ENCODE measurements around the gene CNMD. TPM values are rescaled to one million over a fixed set of nuclear protein-coding genes. Genes with fewer than 3 reads are reported as not detected.

The CNMD gene
- total RNA-seq, 1 donor from 2014 or later, result not detected

DNA sequence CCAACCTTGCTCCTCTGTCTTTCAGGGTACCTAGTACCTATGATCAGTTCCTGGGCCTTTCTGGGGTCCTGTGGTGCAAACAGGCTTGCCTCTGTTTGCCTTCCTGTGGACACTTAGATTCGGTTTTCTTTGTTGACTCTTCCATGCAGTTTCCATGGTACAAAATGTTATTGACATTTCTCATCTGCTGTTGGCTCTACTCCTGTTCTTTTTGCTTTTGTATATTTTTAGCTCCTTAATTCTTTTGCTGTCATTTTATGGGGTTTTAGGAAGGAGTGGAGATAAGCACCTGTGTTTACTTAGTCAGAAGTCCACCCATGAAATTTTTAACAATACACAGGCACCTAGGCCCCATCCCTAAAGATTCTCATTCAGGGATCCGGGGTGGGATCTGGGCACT is 20.5 kb upstream of the CNMD start:
- TF ChIP-seq, protein P1, sequence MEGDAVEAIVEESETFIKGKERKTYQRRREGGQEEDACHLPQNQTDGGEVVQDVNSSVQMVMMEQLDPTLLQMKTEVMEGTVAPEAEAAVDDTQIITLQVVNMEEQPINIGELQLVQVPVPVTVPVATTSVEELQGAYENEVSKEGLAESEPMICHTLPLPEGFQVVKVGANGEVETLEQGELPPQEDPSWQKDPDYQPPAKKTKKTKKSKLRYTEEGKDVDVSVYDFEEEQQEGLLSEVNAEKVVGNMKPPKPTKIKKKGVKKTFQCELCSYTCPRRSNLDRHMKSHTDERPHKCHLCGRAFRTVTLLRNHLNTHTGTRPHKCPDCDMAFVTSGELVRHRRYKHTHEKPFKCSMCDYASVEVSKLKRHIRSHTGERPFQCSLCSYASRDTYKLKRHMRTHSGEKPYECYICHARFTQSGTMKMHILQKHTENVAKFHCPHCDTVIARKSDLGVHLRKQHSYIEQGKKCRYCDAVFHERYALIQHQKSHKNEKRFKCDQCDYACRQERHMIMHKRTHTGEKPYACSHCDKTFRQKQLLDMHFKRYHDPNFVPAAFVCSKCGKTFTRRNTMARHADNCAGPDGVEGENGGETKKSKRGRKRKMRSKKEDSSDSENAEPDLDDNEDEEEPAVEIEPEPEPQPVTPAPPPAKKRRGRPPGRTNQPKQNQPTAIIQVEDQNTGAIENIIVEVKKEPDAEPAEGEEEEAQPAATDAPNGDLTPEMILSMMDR (IDR thresholded peaks at IDR 0.05; ENCODE audit: insufficient read depth, low read length, severe bottlenecking), result no peak
- no peak overlapping the region for H3K4me3 ChIP-seq (ENCODE audit: low read depth, low read length)
- H3K27me3 ChIP-seq (ENCODE audit: control insufficient read depth, insufficient read depth, low read length), result no peaks in the 10 kb centered on the region
- DNase-seq (ENCODE audit: low read depth) (no peak), FAIRE-seq (no peak)
- H3K36me3 ChIP-seq (ENCODE audit: control insufficient read depth, insufficient read depth, low read length), result no peaks in the 10 kb centered on the region

GRCh38 chr13:52758114-52758513 is 18.5 kb upstream of the CNMD start:
- FAIRE-seq, result no peak

DNA sequence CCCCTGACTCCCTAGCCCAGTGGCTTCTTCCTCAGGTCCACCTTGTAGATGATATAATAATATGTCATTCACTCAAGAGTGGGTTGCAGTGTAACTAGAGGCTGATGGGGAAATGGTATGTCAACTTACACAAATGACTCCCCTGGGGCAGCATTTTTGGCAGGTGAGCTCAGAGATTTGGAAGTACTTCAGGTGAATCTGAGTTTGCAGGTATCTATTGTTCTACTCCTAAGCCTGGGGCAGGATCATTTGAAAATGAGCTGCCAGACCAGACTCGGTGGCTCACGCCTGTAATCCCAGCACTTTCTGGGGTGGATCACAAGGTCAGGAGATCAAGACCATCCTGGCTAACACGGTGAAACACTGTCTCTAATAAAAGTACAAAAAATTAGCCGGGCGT is 11.6 kb upstream of the CNMD start:
- FAIRE-seq (no peak), DNase-seq (ENCODE audit: low read depth) (peak; percentile 27)
- Histone ChIP-seq H3K27me3 (ENCODE audit: control insufficient read depth, insufficient read depth, low read length) (no peaks in the 10 kb centered on the region), H3K4me3 (ENCODE audit: low read depth, low read length) (no peak overlapping the region), H3K36me3 (ENCODE audit: control insufficient read depth, insufficient read depth, low read length) (no peaks in the 10 kb centered on the region)
- TF ChIP-seq, protein P1 (IDR thresholded peaks at IDR 0.05; ENCODE audit: insufficient read depth, low read length, severe bottlenecking), result no peak

More at GRCh38 chr13:52758114-52758513, 18.5 kb upstream of the CNMD start:
- TF ChIP-seq, protein P1 (IDR thresholded peaks at IDR 0.05; ENCODE audit: insufficient read depth, low read length, severe bottlenecking), result no peak
- Histone ChIP-seq H3K36me3 (ENCODE audit: control insufficient read depth, insufficient read depth, low read length) (no peaks in the 10 kb centered on the region), H3K4me3 (ENCODE audit: low read depth, low read length) (no peak overlapping the region), H3K27me3 (ENCODE audit: control insufficient read depth, insufficient read depth, low read length) (no peaks in the 10 kb centered on the region)
- no peak for DNase-seq (ENCODE audit: low read depth)

DNA sequence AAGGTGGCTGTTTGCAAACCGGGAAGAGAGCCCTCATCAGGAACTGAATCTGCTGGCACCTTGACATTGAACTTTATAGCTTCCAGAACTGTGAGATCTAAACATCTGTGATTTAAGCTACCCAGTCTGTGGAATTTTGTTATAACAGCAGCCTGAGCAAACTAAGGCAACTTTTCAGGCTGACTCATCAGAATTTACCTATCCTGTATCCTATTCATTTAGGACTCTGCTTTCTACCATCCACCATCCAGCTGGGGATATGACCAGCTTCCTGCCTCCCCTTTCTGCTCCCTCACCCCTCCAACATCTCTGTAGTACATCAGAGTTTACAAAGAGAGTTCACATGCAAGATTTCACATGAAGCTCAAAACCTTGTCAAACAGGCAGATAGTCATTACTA is 11.1 kb upstream of the CNMD start:
- TF ChIP-seq, protein P1 (IDR thresholded peaks at IDR 0.05; ENCODE audit: insufficient read depth, low read length, severe bottlenecking), result no peak
- DNase-seq (ENCODE audit: low read depth) (no peak), FAIRE-seq (peak; percentile 13)
- H3K27me3 ChIP-seq (ENCODE audit: control insufficient read depth, insufficient read depth, low read length), result no peaks in the 10 kb centered on the region
- no peak overlapping the region for H3K4me3 ChIP-seq (ENCODE audit: low read depth, low read length)
- H3K36me3 ChIP-seq (ENCODE audit: control insufficient read depth, insufficient read depth, low read length), result no peaks in the 10 kb centered on the region

GRCh38 chr13:52749419-52749818 is 9.8 kb upstream of the CNMD start:
- no peak overlapping the region for H3K4me3 ChIP-seq (ENCODE audit: low read depth, low read length)
- TF ChIP-seq, protein P1 (IDR thresholded peaks at IDR 0.05; ENCODE audit: insufficient read depth, low read length, severe bottlenecking), result no peak
- no peak for FAIRE-seq
- no peaks in the 10 kb centered on the region for H3K36me3 ChIP-seq (ENCODE audit: control insufficient read depth, insufficient read depth, low read length)
- no peaks in the 10 kb centered on the region for H3K27me3 ChIP-seq (ENCODE audit: control insufficient read depth, insufficient read depth, low read length)
- no peak for DNase-seq (ENCODE audit: low read depth)

DNA sequence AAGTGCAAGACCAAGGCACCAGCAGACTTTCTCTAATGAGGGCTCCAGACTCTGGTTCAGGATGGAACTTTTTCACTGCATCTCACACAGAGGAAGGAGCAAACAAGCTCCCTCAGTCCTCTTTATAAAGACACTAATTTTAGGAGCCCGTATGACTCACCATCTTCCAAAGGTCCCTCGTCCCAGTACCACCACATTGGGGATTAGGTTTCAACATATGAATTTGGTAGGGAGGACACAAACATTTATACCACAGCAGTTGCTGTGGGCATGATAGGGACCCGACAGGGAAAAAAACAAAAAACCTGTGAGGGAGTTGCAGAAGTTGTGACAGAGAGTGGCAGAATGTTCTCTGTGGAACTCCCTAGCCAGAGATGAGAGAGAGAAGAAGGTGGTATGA is 6.5 kb upstream of the CNMD start:
- Histone ChIP-seq H3K4me3 (ENCODE audit: low read depth, low read length) (no peak overlapping the region), H3K27me3 (ENCODE audit: control insufficient read depth, insufficient read depth, low read length) (no peaks in the 10 kb centered on the region), H3K36me3 (ENCODE audit: control insufficient read depth, insufficient read depth, low read length) (no peaks in the 10 kb centered on the region)
- TF ChIP-seq, protein P1 (IDR thresholded peaks at IDR 0.05; ENCODE audit: insufficient read depth, low read length, severe bottlenecking), result no peak
- FAIRE-seq (no peak), DNase-seq (ENCODE audit: low read depth) (no peak)
